GM12874 (cell line): Measurements from ENCODE around the gene UBE2S.

ENCODE experiments used
- TF ChIP-seq, protein P1 (sequence below): IDR thresholded peaks from 2 replicates; pipeline ENCODE4 v1.5.1; 2011; ENCODE audit warnings: low read depth, mild to moderate bottlenecking, control low read depth, low read length, moderate library complexity; ENCODE audit not compliant: insufficient read depth

The UBE2S gene

DNA sequence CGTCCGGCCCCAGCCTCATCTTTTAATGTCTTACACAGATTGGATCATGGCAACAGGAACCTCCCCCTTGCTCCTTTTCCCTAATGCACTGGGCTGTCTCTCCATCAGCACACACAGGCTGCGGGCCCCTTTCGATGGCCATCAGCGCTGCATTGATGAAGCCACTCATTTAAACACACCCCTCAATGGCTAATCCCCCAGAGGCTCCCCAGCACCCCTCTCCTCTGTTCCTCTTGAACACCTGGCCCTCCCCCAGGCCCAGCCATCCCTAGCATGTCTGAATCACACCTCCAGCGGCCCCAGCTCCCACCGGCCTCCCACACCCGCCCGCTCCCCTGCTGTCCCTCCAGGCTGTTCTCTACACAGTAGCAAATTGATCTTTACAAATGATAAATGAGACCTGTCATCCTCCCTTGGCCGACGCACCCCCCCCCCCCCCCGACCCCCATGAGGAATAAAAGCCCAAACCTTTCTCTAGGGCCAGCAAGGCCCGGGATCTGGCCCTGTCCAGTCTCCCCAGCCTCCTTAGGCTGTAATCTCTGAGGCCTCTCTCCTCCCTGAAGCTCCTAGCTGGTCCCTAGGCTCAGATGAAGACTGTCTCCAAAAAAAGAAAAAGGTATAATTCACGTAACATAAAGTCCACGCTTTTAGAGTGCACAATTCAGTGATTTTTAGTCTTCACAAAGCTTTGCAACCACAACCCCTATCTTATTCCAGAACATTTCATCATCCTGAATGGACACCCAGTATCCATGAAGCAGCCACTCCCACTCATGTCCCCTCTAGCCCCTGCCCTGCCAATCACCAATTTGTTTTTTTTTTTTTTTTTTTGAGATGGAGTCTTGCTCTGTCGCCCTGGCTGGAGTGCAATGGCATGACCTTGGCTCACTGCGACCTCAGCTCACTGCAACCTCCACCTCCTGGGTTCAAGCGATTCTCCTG, 14.5 kb downstream of the UBE2S start:
- TF ChIP-seq, protein P1, sequence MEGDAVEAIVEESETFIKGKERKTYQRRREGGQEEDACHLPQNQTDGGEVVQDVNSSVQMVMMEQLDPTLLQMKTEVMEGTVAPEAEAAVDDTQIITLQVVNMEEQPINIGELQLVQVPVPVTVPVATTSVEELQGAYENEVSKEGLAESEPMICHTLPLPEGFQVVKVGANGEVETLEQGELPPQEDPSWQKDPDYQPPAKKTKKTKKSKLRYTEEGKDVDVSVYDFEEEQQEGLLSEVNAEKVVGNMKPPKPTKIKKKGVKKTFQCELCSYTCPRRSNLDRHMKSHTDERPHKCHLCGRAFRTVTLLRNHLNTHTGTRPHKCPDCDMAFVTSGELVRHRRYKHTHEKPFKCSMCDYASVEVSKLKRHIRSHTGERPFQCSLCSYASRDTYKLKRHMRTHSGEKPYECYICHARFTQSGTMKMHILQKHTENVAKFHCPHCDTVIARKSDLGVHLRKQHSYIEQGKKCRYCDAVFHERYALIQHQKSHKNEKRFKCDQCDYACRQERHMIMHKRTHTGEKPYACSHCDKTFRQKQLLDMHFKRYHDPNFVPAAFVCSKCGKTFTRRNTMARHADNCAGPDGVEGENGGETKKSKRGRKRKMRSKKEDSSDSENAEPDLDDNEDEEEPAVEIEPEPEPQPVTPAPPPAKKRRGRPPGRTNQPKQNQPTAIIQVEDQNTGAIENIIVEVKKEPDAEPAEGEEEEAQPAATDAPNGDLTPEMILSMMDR: no peak

DNA sequence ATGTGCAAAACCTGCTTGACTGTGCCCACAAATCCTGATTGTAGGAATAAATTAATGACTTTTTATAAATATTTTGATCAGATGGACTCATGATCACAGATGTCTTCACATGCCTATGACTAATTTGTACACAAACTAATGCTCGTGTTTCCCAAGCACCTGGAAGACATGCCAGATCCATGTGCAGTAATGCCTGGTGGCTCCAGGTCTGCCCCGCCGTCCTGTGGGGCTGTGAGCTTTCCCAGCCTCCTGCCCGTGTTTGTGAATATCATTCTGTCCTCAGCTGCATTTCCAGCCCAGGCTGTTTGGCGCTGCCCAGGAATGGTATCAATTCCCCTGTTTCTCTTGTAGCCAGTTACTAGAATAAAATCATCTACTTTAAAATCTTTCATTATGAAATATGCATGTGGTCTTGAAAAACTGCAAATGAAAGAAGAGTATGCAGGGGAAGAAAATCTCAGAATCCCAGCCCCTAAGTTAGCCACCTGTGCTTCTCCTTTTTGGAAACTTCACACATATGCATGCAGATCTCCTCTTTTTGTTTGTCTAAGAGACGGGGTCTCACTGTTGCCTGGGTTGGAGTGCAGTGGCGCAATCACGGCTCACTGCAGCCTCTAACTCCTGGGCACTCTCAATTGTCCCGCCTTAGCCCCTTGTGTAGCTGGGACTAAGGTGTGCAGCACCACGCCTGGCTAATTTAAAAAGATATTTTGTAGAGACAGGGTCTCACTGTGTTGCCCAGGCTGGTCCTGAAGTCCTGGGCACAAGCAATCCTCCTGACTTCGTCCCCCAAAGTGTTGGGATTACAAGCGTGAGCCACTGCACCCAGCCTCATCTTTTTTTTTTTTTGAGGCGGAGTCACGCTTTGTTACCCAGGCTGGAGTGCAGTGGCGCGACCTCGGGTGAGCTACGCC, 15.6 kb downstream of the UBE2S start:
- TF ChIP-seq, protein P1: no peak

DNA sequence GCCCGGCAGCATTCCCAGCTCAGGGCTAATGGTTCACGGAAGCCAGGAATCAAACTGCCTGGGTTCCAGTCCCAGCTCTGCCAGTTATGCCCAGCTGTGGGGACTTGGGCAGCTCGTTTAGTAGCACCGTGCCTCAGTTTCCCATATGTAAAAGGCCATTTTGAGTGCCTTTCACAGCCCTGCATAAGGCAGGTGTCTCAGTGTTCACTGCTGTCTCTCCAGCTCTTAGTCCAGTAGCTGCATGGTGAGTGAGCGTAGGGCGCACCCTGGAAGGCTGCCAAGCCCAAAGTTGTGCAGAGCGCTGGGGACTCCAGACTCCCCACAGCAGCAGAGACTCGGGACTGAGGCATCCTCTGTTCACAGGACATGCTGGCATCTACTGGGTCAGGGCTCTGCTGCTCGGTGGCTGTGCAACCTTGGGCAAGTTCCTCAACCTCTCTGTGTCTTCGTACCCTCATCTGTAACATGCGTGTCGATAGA, 16.4 kb downstream of the UBE2S start:
- TF ChIP-seq, protein P1: no peak

DNA sequence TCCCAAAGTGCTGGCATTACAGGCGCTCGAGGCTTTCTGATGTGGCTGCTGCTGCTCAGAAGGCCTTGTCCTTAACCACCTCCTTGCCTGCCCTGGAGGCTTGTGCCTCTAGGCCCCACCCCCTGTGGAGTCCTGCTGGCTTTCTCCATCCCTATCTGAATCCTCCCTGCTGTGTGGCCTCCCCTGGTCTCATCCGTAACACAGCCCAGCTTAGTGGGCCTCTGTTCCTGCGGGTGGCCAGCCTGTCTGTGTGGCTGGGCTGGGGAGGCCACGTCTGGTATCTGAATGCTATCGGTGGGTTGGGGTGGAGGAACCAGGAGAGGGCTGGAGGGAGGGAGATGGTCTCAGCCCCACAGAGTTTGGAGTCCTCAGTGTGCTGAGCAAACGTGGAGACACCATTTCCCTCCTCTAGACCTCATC, 17.1 kb downstream of the UBE2S start:
- TF ChIP-seq, protein P1: no peak

DNA sequence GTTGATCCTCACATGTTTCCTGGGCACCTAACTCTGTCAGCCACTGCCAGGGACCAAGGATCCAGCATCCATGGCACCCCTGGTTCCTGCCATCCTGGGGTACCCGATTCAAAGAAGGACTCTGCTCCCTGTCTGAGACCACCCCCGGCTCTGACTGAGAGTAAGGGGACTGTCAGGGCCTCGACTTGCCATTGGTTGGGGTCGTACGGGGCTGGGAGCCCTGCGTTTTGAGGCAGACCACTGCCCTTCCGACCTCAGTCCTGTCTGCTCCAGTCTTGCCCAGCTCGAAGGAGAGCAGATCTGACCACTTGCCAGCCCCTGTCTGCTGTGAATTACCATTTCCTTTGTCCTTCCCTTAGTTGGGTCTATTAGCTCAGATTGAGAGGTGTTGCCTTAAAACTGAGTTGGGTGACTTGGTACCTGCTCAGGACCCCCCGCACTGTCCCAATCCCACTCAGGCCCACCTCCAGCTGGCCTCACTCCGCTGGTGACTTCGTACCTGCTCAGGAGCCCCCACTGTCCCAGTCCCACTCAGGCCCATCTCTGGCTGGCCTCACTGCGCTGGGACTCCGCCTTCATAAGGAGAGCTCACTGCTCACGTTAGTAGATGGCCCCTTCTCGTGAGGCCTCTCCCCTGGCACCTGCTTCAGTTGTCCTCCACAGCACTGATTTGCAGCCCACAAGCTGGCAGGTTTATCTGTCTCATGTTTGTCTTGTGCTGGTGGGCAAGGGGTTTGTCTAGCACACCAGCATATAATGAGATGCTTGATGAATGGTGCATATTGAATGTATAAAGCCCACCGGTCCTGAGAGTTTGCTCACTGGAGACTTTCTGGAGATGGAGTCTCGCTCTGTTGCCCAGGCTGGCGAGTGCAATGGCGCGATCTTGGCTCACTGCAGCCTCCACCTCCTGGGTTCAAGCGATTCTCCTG, 17.9 kb downstream of the UBE2S start:
- TF ChIP-seq, protein P1: no peak

DNA sequence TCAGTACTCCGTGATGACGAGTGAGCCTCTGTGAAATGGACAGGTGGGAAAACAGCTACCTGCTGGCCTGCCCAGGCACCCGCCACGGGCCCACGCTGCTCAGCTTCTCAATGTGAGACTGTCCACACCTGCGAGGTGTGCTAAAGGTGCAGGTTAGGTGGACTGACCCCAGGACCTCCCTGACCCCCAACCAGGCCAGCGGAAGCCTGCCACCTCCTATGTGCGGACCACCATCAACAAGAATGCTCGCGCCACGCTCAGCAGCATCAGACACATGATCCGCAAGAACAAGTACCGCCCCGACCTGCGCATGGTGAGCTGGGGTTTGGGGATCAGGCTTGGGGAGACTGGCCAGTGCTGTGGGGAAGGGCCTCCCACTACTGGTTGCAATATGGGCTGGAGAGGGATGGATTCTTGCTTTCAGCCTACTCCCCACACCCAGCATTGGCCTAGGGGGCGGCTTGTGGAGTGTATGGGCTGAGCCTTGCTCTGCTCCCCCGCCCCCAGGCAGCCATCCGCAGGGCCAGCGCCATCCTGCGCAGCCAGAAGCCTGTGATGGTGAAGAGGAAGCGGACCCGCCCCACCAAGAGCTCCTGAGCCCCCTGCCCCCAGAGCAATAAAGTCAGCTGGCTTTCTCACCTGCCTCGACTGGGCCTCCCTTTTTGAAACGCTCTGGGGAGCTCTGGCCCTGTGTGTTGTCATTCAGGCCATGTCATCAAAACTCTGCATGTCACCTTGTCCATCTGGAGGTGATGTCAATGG, 19.7 kb downstream of the UBE2S start:
- TF ChIP-seq, protein P1: no peak
